Measurements from ENCODE around the gene CDK3.

Gene CDK3

DNA sequence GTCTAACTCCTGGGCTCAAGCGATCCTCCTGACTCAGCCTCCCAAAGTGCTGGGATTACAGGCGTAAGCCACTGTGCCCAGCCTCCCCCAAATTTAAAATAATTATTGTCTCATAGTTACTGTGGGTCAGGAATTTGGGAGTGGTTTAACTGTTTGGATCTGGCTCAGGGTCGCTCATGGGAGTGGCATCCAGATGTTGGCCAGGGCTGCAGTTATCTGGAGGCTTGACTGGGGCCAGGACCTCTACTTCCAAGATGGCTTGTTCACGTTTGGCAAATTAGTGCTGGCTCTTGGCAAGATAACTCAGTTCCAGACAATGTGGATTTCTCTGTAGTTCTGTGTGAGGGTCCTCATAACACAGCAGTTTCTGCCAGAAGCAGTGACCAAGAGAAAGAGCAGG, 13.6 kb upstream of the CDK3 start:
- DNase-seq (ENCODE audit: low read depth in 1 of 2, low spot score in 1 of 2) = no peak

DNA sequence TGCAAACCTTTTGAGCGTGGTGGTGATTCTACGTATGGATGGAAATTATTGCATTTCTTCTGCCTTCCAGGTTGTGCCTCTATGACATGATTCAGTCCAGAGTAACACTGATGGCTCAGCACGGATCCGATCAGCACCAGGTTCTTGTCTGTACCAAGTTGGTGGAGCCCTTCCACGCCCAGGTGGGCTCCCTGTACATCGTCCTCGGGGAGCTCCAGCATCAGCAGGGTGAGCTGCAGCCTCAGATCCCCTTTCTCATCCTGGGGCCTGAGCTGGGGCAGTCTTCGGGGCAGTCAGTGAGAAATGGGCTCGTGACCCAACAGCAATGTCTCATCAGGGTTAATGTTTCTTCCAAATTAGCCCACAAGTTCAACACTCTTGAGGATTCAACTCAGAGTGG, 9.3 kb upstream of the CDK3 start:
- DNase-seq (ENCODE audit: low read depth in 1 of 2, low spot score in 1 of 2) = no peak

DNA sequence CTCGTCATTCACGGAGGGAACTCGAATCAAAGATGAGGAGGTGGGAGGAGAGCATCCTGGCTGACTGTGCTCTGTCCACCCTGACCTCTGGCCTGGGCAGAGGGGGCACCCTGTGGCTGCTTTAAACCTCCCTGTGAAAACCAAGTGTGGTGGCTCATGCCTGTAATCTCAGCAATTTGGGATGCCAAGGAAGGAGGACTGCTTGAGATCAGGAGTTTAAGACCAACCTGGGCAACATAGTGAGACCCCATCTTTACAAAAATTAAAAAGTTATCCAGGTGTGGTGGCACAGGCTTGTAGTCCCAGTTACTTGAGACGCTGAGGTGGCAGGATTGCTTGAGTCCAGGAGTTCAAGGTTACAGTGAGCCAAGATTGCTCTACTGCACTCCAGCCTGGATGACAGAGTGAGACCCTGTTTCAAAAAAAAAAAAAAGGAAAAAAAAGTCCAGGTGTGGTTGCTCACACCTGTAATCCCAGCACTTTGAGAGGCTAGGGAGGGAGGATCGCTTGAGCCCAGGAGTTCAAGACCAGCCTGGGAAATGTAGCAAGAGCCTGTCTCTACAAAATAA, 5.8 kb upstream of the CDK3 start:
- DNase-seq (ENCODE audit: low read depth in 1 of 2, low spot score in 1 of 2) = no peak

DNA sequence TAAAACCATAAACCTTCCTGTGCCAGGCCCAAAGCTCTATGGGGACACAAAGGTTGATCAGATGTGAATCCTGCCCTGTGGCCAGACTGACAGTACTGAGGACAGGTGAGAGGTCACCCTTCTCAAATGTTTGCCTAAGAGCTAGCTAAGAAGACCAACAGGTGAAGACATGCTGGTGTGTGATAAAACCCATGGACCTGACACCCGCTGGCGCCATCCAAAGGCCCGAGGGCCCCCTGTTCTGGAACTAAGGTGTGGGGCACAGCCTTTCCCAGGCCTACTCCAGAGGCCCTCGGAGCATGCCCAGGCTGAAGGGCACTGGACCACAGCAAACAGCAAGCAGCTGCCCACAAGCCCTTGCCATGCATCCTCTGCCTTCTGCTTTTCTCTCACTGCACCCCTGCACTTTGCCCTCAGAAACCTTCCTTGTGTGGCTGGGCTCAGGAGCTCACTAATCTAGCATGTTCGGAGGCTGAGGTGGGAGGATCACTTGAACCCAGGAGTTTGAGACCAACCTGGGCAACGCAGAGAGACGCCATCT, 5.2 kb upstream of the CDK3 start:
- DNase-seq (ENCODE audit: low read depth in 1 of 2, low spot score in 1 of 2) = no peak

DNA sequence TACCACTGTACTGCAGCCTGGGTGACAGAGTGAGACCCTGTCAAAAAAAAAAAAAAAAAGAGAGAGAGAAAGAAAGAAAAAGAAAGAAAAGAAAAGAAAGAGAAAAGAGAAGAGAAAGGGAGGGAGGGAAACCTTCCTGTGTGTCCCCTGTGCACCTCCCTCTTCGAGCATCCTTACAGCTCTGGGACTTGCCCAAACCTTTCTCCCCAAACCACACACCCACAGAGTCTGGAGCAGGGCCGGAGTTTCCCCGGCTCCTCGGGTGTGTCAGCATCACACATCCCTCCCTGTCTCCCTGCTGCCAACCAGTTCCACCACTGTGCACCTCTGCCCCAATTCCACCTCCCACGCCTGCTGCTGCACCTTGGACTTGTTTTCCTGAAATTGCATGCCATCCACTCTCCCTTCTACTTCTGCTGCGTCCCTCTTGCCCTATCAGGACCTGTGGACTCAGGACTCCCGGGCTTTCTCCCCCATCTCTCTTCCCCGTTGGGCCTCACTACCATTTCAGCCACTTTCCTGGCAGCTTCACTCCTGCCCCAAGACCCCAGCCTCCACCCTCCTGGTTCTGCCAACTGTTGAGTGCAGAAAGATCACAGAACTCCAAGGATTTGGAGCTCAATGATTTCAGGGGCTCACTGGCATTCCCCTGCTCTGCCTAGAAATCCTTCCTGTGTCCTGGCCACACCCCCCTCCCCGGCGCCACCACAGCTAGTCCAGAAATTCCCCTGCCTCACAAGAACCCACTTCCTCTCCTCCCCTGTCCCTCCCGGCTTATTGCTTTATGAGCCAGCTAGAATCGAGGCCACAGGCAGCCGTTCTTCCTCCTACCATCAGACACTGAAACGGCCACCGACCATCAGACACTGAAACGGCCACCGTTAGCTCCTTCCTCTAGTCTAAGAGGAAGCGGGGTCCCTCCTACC, 3.7 kb upstream of the CDK3 start:
- peak in 1 of 2 donors; percentile 22 for DNase-seq (ENCODE audit: low read depth in 1 of 2, low spot score in 1 of 2)

GRCh38 chr17:75998327-75998795, 2.3 kb upstream of the CDK3 start:
- no peak for DNase-seq (ENCODE audit: low read depth in 1 of 2, low spot score in 1 of 2)

- peak; percentile 38 to 55 for DNase-seq (ENCODE audit: low read depth in 1 of 2, low spot score in 1 of 2)
Observed at GRCh38 chr17:76000016-76000754, 470 bp upstream of the CDK3 start.

- no peak for DNase-seq (ENCODE audit: low read depth in 1 of 2, low spot score in 1 of 2)
Observed at GRCh38 chr17:76002100-76002499, 1.4 kb downstream of the CDK3 start.

DNA sequence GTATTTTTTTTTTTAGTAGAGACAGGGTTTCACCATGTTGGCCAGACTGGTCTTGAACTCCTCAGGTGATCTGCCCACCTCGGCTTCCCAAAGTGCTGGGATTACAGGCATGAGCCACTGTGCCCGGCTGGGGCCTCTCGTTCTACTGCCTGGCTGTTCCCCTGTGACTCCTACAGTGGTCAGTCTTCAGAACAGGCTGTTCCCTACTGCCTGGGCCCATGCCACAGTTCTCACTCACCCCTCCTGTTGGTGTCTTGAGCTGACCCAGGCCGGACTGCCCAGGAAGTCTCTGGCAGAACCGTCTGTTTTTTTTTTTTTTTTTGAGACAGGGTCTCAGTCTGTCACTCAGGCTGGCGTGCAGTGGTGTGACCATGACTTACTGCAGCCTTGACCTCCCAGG, 3.3 kb downstream of the CDK3 start:
- no peak for DNase-seq (ENCODE audit: low read depth in 1 of 2, low spot score in 1 of 2)

DNA sequence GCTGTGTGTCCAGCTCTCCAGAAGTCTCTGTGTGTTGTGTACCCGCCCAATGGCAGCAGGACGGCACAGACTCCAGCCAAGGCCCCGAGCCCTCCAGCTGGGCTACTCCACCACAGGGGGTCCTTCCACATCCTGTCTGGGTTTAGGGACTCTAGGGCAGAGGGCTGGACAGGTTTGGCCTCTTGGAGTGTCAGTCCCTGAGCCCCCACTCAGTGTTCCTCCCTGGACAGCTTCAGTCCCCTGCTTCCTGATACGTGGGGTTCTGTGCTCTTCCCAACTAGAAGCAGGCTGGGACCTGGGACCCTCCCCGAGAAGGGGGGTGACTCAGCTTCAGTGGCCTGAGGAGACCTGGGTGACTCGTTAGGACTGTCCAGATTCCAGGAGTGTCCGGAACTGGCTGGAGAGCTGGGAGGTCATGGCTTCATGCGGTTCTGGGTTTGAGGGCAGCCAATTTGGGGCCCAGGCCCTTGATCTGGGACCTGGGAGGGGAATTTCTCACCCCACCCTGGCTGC, 4.2 kb downstream of the CDK3 start:
- DNase-seq (ENCODE audit: low read depth in 1 of 2, low spot score in 1 of 2) = no peak

- peak; percentile 52 to 60 for DNase-seq (ENCODE audit: low read depth in 1 of 2, low spot score in 1 of 2)
Observed at GRCh38 chr17:76005263-76006149, 4.9 kb downstream of the CDK3 start.

- no peak for DNase-seq (ENCODE audit: low read depth in 1 of 2, low spot score in 1 of 2)
Observed at GRCh38 chr17:76007131-76007849, 6.6 kb downstream of the CDK3 start.

DNA sequence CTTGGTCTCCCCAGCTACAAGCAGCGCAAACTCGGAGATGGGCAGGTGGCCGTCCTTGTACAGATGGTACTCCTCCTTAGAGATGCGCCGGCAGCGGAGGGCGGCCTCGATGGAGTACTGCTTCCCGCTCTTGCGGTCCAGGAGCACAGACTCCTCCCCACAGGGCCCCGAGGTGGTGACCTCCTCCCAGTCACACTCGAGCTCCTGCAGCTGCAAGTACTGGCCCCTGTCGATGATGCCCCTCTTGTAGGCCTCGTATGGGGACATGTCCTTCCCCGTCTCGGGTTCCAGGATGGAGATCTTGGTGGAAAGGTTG, 7.2 kb downstream of the CDK3 start:
- no peak for DNase-seq (ENCODE audit: low read depth in 1 of 2, low spot score in 1 of 2)

- no peak for DNase-seq (ENCODE audit: low read depth in 1 of 2, low spot score in 1 of 2)
Observed at GRCh38 chr17:76008208-76008607, 7.6 kb downstream of the CDK3 start.

DNA sequence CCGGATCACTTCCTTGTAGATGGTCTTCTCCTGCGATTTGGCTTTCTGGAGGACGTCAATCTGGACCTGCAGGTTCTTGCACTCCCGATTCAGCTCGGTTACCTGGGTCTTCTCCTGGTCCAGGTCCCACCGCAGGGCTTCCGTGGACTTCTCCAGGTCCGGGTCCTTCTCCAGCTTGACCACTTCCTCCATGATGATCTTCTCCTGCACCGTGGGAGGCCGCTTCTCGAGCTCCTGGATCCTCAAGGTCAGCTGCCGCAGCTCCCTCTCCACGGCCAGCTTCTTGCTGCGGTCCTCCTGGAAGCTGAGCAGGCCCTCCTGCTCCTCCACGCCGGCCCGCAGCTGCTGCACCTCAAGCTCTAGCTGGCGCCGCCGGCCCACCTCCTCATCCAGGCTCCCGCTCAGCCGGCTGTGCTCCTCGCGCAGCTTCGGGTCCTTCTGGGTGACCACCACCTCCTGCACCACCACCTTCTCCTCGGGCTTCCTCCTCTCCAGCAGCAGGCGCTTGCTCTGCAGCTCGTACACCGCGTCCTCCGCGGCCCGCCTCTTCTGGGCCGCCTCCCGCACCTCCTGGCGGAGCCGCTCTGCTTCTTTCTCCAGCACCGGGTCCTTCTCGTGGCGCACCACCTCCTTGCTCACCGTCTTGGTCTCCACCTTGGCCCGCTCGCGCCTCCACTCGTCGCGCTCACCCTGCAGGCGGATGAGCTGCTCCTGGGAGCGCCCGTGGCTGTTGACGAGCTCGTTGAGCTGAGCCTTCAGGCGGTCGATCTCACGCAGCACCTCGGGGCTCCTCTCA, 8.2 kb downstream of the CDK3 start:
- no peak for DNase-seq (ENCODE audit: low read depth in 1 of 2, low spot score in 1 of 2)

DNA sequence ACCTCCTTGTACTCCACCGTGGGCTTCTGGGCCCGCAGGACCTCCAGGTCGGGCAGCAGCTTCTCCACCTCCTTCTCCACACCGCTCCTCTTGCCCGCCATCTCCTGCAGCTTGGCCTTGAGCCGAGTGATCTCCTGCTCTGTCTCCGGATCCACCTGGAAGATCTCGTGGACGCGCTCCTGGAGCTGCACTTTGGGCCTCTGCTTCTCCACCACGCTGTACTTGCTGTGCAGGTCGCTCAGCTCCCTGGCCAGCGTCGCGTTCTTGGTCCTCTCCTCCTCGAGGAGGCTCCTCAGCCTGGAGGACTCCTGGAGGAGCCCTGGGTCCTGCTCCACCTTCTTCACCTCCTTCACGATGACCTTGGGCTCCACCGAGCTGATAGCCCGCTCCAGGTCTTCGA, 8.8 kb downstream of the CDK3 start:
- DNase-seq (ENCODE audit: low read depth in 1 of 2, low spot score in 1 of 2) = no peak

- no peak for DNase-seq (ENCODE audit: low read depth in 1 of 2, low spot score in 1 of 2)
Observed at GRCh38 chr17:76009969-76010661, 9.5 kb downstream of the CDK3 start.

DNA sequence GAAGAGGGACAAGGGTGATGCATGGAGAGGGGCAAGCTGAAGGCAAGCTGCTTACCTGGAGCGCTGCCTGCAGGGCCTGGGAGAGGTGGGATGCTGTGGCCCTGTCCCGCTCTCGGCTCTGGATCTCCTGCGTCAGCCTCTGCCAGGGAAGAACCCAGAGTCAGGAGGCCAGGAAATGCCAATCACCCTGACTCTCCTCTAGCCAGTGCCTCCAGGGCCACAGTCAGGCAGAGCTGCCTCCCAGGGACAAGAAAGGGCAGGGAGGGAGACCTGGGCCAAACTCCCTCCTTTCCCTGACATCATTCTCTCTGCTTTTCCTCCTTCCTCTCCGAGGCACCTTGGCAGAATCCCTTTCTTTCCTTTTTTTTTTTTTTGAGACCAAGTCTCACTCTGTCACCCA, 11.3 kb downstream of the CDK3 start:
- DNase-seq (ENCODE audit: low read depth in 1 of 2, low spot score in 1 of 2) = no peak
